ENCODE results near the gene MTF2.

The MTF2 gene

DNA sequence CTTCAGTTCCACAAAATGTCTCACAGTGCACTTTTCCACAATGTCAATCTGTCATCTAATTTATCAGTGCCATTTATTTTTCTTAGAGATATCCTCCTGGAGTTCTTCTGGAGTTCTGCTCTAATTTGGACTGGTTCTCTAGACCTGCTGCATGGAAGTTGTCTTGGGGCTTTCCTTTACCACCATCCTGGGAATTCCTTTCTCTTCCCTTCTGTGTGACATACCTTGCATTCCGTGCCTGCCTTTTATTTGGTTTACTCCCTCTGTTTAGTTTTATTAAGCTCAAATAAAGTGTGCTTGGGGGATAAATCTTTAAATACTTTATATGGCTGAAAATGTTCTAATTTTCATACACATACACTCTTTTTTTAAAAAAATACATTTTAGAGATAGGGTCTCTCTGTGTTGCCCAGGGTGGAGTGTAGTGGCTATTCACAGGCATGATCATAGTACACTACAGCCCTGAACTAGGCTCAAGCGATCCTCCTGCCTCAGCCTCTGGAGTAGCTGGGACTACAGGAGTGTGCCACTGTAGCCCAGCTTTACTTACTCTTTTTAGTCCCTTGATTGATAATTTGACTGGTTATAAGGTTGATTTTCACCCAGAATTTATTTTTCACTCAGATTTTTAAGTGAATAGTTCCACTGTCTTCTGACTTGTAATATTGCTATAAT is 14.4 kb downstream of the MTF2 start:
- H3K27ac ChIP-seq (ENCODE audit: poor library complexity, severe bottlenecking): no peak overlapping the region
- ATAC-seq (ENCODE audit: low read depth): no peak
- H3K9me3 ChIP-seq (ENCODE audit: severe bottlenecking): no peaks in the 10 kb centered on the region
- TF ChIP-seq, protein P1, sequence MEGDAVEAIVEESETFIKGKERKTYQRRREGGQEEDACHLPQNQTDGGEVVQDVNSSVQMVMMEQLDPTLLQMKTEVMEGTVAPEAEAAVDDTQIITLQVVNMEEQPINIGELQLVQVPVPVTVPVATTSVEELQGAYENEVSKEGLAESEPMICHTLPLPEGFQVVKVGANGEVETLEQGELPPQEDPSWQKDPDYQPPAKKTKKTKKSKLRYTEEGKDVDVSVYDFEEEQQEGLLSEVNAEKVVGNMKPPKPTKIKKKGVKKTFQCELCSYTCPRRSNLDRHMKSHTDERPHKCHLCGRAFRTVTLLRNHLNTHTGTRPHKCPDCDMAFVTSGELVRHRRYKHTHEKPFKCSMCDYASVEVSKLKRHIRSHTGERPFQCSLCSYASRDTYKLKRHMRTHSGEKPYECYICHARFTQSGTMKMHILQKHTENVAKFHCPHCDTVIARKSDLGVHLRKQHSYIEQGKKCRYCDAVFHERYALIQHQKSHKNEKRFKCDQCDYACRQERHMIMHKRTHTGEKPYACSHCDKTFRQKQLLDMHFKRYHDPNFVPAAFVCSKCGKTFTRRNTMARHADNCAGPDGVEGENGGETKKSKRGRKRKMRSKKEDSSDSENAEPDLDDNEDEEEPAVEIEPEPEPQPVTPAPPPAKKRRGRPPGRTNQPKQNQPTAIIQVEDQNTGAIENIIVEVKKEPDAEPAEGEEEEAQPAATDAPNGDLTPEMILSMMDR (IDR thresholded peaks at IDR 0.05; ENCODE audit: poor library complexity, severe bottlenecking): no peak
- no peaks in the 10 kb centered on the region for H3K27me3 ChIP-seq (ENCODE audit: insufficient read depth, poor library complexity, severe bottlenecking)
- DNase-seq (ENCODE audit: low spot score): no peak
- H3K4me3 ChIP-seq (ENCODE audit: severe bottlenecking): no peak overlapping the region
- no peaks in the 10 kb centered on the region for H3K4me1 ChIP-seq (ENCODE audit: insufficient read depth, poor library complexity, severe bottlenecking)
- H3K36me3 ChIP-seq (ENCODE audit: low read depth): peaks cover 24% of the 10 kb centered on the region

GRCh38 chr1:93095804-93096585 is 16.9 kb downstream of the MTF2 start:
- no peaks in the 10 kb centered on the region for H3K4me1 ChIP-seq (ENCODE audit: insufficient read depth, poor library complexity, severe bottlenecking)
- no peaks in the 10 kb centered on the region for H3K9me3 ChIP-seq (ENCODE audit: severe bottlenecking)
- peaks cover 19% of the 10 kb centered on the region for H3K36me3 ChIP-seq (ENCODE audit: low read depth)
- no peak overlapping the region for H3K4me3 ChIP-seq (ENCODE audit: severe bottlenecking)
- no peak overlapping the region for H3K27ac ChIP-seq (ENCODE audit: poor library complexity, severe bottlenecking)
- H3K27me3 ChIP-seq (ENCODE audit: insufficient read depth, poor library complexity, severe bottlenecking): no peaks in the 10 kb centered on the region
- ATAC-seq (ENCODE audit: low read depth) (no peak), DNase-seq (ENCODE audit: low spot score) (no peak)
- TF ChIP-seq, protein P1 (IDR thresholded peaks at IDR 0.05; ENCODE audit: poor library complexity, severe bottlenecking): no peak

- Histone ChIP-seq H3K36me3 (ENCODE audit: low read depth) (peaks cover 23% of the 10 kb centered on the region), H3K4me3 (ENCODE audit: severe bottlenecking) (no peak overlapping the region), H3K4me1 (ENCODE audit: insufficient read depth, poor library complexity, severe bottlenecking) (no peaks in the 10 kb centered on the region), H3K9me3 (ENCODE audit: severe bottlenecking) (no peaks in the 10 kb centered on the region), H3K27me3 (ENCODE audit: insufficient read depth, poor library complexity, severe bottlenecking) (no peaks in the 10 kb centered on the region), H3K27ac (ENCODE audit: poor library complexity, severe bottlenecking) (no peak overlapping the region)
- ATAC-seq (ENCODE audit: low read depth): no peak
- TF ChIP-seq, protein P1 (IDR thresholded peaks at IDR 0.05; ENCODE audit: poor library complexity, severe bottlenecking): no peak
- no peak for DNase-seq (ENCODE audit: low spot score)
Measured at GRCh38 chr1:93102142-93102541, 23.1 kb downstream of the MTF2 start.

- TF ChIP-seq, protein P1 (IDR thresholded peaks at IDR 0.05; ENCODE audit: poor library complexity, severe bottlenecking): no peak
- H3K9me3 ChIP-seq (ENCODE audit: severe bottlenecking): no peaks in the 10 kb centered on the region
- H3K36me3 ChIP-seq (ENCODE audit: low read depth): peaks cover 50% of the 10 kb centered on the region
- H3K4me3 ChIP-seq (ENCODE audit: severe bottlenecking): no peak overlapping the region
- H3K27me3 ChIP-seq (ENCODE audit: insufficient read depth, poor library complexity, severe bottlenecking): no peaks in the 10 kb centered on the region
- H3K27ac ChIP-seq (ENCODE audit: poor library complexity, severe bottlenecking): no peak overlapping the region
- ATAC-seq (ENCODE audit: low read depth): no peak
- DNase-seq (ENCODE audit: low spot score): no peak
- H3K4me1 ChIP-seq (ENCODE audit: insufficient read depth, poor library complexity, severe bottlenecking): peaks cover 2% of the 10 kb centered on the region
Measured at GRCh38 chr1:93106226-93106625, 27.1 kb downstream of the MTF2 start.

DNA sequence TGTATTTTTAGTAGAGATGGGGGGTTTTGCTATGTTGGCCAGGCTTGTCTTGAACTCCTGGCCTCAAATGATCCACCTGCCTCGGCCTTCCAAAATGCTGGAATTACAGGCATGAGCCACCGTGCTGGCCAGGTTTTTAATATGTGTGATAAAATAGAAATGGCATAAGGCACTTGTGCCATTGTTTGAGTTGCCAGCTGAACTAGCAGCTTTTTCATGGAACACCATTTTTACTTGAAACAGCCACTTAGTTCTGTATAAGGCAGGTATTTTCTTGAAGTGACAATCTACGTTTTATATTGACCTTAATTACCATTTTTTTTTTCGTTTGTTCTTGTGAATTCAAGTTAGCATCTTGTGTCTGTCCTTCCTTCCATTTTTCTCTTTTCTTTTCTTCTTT is 28.3 kb downstream of the MTF2 start:
- no peaks in the 10 kb centered on the region for H3K9me3 ChIP-seq (ENCODE audit: severe bottlenecking)
- H3K27ac ChIP-seq (ENCODE audit: poor library complexity, severe bottlenecking): no peak overlapping the region
- peaks cover 59% of the 10 kb centered on the region for H3K36me3 ChIP-seq (ENCODE audit: low read depth)
- no peak overlapping the region for H3K4me3 ChIP-seq (ENCODE audit: severe bottlenecking)
- ATAC-seq (ENCODE audit: low read depth): no peak
- DNase-seq (ENCODE audit: low spot score): no peak
- TF ChIP-seq, protein P1 (IDR thresholded peaks at IDR 0.05; ENCODE audit: poor library complexity, severe bottlenecking): no peak
- no peaks in the 10 kb centered on the region for H3K27me3 ChIP-seq (ENCODE audit: insufficient read depth, poor library complexity, severe bottlenecking)
- peaks cover 2% of the 10 kb centered on the region for H3K4me1 ChIP-seq (ENCODE audit: insufficient read depth, poor library complexity, severe bottlenecking)

Data from RWPE2 (cell line).